GM08714 (cell line): ENCODE results near the gene STK33.

ENCODE experiments used
- H3K4me3 ChIP-seq: fragments of 200-500 bp; sonication (Bioruptor generic); 2 replicates; pipeline ENCODE4 v1.5.1; 2014; ENCODE audit warnings: mild to moderate bottlenecking, low read length, inconsistent platforms
- ZNF274 ChIP-seq: IDR thresholded peaks from 2 replicates; pipeline ENCODE4 v1.6.1; 2012; ENCODE audit warnings: mild to moderate bottlenecking, low read depth, low read length

STK33 gene

GRCh38 chr11:8357505-8357888 lies 236.5 kb downstream of the STK33 start:
- no peak overlapping the region for H3K4me3 ChIP-seq
- no peak for TF ChIP-seq ZNF274

GRCh38 chr11:8356721-8357504 lies 237.1 kb downstream of the STK33 start:
- TF ChIP-seq ZNF274 = no peak

GRCh38 chr11:8356216-8356615 lies 237.8 kb downstream of the STK33 start:
- no peak overlapping the region for H3K4me3 ChIP-seq
- TF ChIP-seq ZNF274 = no peak

More at GRCh38 chr11:8356721-8357504, 237.1 kb downstream of the STK33 start:
- no peak overlapping the region for H3K4me3 ChIP-seq

DNA sequence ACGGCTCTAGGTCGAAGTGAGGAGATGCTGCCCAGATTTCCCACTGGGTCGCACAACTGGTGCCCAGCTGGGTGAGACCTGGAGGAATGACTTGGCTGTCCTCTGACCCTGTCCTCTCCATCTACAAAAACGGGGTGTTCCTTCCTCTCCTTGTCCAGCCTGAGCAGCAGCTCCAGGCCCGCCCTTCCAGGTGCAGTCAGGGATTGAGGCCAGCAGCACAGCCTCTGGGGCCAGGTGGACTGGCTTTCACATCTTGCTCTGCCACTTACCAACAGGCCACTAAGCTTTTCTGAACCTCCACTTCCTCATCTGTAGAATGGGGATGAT lies 238.6 kb downstream of the STK33 start:
- H3K4me3 ChIP-seq = no peak overlapping the region
- no peak for TF ChIP-seq ZNF274

- H3K4me3 ChIP-seq = no peak overlapping the region
- no peak for TF ChIP-seq ZNF274
These were observed 239.2 kb downstream of the STK33 start for GRCh38 chr11:8354622-8355415.

DNA sequence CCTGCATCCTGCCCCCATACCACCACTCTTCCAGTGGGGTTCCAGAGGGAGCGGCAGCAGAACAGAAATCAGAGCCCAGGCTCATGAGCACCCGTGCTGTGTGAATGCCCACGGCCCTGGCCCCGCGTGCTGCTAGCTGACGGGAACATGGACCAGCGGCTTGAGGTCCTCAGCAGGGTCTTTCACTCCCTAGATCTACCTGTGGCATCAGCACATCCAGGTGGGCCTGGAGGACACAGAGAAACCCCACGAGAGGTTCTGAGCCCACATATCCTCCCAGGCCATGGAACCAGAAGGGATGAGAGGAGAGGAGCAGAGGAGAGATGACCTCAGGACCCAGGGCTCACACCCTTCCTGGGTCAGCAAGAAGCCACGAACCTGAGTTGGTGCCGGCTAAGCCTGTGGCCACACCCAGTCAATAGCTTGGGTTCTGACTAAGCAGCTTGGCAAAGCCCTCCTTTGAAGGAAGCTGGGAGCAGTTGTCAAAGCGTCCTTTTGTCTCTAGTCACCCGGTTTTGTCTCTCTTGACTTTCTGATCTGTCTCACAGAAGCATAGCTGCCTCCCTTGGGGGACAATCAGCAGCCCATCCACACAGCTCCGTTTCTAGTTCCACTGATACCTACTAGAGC lies 241.0 kb downstream of the STK33 start:
- no peak overlapping the region for H3K4me3 ChIP-seq
- no peak for TF ChIP-seq ZNF274

GRCh38 chr11:8352103-8352875 lies 241.7 kb downstream of the STK33 start:
- no peak overlapping the region for H3K4me3 ChIP-seq
- TF ChIP-seq ZNF274 = no peak

DNA sequence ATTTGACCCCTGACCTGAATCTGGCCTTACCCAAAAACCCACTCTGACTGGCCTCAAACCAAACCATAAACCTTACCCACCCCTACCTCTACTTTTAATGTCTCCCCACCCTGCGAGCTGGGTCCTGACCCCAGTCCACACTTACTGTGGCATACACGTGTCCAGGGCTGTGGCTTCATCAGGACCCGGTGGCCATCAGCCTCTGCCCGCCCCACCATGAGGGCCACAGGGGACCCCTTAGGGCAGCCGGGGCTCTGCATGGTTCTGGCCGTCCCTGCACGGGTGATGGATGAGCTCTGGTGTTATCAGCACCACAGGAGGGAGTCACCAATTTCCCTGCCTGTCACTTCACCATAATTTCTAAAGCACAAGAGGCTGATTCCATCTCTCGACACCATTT lies 242.8 kb downstream of the STK33 start:
- no peak for TF ChIP-seq ZNF274
- no peak overlapping the region for H3K4me3 ChIP-seq

DNA sequence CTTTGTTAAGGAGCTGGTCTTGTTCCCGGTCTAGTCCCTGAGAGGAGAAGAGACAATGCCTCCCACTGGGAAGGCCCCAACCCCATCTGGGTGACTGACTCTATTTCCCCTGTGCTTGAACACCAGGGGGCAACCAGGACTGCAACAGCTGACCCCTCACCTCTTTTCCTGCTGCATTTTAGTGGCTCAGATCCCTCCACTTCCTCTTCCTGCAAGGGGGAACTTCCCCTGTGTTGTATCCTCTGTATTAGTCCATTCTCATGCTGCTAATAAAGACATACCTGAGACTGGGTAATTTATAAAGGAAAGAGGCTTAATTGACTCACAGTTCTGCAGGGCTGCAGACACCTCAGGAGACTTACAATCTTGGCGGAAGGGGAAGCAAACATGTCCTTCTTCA lies 246.1 kb downstream of the STK33 start:
- no peak overlapping the region for H3K4me3 ChIP-seq
- TF ChIP-seq ZNF274 = no peak

DNA sequence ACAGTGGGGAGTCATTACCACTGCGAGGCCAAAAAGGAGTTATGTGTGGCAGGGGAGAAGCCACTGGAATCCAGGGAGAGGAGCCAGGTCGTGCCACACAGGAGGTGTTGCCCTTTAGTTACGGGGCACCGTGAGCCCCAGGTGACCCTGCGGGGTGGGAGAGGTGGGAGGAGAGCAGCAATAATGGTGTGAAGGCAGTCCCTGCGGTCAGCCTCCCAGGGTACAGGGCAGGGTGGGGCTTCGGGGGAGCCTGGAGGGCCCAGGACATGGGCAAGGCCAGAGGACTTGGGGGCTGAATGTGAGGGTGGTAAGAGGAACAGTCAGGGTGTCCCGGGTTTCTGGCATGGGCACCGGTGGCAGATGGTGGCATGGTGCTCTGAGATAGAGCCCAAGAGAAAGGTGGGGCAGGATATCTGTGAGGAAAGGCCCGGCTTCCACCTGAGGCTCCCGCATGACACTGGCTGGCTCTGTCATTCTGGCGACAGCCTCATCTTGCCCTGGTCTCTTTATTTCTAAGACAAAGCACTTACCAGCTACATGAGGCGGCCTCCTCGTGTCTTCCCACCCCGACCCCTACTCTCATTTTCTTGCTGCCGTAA lies 247.8 kb downstream of the STK33 start:
- no peak for TF ChIP-seq ZNF274
- H3K4me3 ChIP-seq = no peak overlapping the region

DNA sequence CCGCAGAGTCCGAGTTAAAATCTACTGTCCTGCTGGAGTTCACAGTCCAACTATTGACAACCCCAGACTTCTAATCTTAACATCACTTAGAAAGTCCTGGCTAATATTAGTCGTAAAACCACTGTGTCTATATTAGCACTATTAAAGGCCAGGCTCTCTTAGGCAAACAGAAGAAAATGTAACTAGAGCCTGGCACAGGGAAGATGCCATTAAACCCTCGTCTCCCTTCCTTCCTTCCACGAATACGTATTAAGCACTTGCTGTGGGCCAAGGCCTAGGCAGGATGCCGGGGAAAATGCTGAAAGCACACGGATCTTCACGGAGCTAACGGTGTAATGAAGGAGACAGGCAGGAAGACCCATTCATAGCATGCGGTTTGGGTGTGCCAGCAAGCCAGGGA lies 248.8 kb downstream of the STK33 start:
- no peak overlapping the region for H3K4me3 ChIP-seq
- TF ChIP-seq ZNF274 = no peak

- TF ChIP-seq ZNF274 = no peak
- H3K4me3 ChIP-seq = no peak overlapping the region
These were observed 249.7 kb downstream of the STK33 start for GRCh38 chr11:8344346-8344745.

GRCh38 chr11:8342821-8343681 lies 251.0 kb downstream of the STK33 start:
- TF ChIP-seq ZNF274 = no peak

More at GRCh38 chr11:8342821-8343681, 251.0 kb downstream of the STK33 start:
- no peak overlapping the region for H3K4me3 ChIP-seq
